Retinal pigment epithelial cell (primary cell): ENCODE data around the gene SGK1.

Source experiments
- DNase-seq: peaks from one replicate; pipeline ENCODE4 v3.0.0-alpha.2; 2010; ENCODE audit warnings: low read depth
- H3K4me3 ChIP-seq: 2 replicates; pipeline ENCODE4 v1.5.1; 2011; ENCODE audit warnings: mild to moderate bottlenecking, low read length, control low read depth, moderate library complexity
- CTCF ChIP-seq: conservative IDR thresholded peaks from 2 replicates; pipeline ENCODE4 v1.5.1; 2011; ENCODE audit warnings: low read depth, low read length, control low read depth, inconsistent platforms

The SGK1 gene

DNA sequence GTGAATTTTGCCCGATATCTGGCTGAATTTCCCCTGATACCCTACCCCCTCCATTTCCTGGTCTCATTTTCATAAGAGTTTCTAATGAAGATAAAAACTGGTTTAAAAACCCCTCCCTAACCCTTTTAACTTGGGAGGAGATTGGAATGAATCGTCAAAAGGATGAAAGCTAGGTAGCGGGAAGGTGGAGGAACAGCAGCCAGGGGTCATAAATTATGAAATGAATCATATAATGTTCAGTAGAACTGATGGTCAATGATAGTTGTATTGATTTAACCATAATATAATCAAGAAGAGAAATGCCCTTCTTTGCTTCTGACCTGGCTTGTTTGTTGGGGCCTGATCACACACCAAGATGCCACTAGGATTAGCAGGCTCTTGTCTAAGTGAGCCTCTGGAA lies 38.5 kb upstream of the SGK1 start:
- DNase-seq, result no peak
- TF ChIP-seq CTCF, result no peak

DNA sequence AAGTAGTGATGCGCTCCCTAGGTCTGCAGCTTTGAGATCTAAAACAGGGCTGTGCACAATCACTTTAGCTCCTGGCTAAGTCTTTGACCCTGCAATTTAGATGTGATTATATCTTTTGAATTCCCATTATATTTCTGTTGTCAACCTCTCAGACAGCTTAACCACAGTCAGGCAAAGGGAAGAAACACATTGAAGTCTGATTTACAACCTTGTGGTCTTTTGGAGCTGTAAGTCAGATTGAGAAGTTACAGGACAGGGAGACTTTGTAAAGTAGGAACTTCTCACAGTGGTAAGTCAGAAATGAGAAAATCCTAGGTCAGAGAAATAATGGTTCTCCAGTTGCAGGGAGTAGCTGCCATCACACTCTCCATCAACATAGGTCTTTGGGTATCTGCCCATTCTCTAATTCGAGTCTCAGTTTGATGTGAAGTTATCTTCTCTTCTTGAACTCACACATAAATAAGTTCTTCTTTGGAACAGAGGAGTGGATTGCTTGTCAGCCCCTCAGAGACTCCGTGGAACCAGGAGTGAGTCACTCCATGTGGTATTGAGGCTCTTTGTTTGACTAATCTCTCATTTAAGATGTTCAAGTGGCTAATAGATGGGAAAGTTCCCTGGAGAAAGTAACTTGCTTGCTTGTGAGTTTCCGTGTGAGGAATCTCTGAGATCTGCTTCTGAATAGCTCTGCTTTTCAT lies 35.0 kb upstream of the SGK1 start:
- peak; percentile 46 for DNase-seq
- H3K4me3 ChIP-seq, result no peak overlapping the region
- no peak for TF ChIP-seq CTCF

More for the DNA sequence above, 38.5 kb upstream of the SGK1 start:
- H3K4me3 ChIP-seq, result no peak overlapping the region

DNA sequence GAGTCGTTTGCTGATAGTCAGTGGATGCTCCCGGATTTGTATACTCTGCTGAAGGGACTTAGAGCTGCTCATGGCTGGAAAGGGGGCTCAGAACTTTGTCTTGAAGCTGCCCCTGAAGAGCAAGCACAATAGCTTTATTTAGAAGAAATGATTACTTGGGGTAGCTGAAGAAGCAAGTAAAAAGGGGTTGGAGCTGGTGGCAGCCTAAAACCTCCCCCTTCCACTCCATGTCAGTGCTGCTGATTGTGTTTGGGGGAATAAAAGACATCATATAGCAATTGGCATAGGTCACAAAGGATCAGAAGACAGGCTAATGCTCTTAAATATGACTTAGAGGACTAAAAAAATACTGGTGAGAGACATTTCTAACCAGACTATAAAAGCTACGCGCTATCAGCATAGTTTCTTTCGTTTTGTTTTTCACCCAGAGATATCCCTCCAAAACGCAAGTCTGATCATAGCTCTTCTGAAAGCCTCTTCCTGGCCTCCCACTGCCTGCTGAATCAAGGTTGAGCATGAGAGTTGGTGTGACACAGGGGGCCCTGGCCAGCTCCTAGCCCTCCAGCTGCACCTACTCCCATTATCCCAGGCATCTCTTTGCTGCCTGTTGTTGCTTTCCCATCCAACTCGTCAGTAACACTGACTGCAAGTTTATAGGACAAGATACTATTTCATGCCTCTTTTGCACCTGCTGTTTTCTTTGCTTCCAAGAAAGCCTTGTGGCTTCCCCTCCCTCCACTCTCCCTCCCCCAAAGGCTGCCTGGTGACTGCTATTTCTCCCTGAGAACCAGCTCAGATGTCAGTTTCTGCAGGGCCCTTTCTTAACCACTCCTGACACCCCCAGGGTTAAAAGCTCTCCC lies 33.9 kb upstream of the SGK1 start:
- no peak for TF ChIP-seq CTCF
- no peak for DNase-seq
- no peak overlapping the region for H3K4me3 ChIP-seq

DNA sequence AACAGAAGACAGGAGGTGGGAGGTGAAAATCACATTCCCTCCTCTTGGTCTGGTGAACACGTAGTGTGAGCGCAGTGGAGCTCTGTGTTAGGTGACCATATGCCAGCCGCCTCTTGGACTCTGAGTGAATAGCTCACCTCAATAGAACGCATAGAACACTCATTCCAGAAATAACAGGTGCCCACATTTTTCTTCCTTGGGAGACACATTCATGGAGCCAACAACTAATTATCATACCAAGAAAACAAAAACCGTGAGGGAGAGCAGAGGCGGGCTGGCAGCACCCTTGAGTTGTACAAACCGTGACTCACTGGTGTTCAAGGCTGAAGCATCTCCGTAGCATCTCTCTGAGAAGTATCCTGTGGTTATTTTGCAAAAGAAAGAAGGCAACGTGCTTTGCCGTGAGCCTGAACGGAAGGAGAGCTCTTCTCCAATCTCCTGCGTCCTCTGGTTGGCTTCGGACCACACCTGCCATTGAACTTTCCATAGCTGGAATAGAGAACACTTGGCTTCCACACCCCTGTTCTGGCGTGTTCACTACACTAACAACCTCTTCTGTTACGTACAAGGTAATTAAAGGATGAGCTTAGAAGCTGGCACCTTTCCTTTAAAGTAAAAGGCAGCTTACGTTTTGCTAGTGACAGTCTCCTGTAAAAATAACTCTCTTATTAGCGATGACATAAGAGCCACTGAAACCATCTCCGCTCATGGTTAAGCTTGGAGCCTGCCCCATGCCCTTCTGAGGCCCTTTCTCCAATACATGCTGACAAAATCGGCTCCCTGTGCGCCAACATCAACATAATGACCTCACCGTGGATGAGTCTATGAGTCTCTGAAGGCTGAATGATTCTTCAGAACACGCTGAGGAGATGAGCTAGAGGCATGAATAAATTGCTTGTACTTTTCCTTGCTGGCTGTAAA lies 30.2 kb upstream of the SGK1 start:
- TF ChIP-seq CTCF, result no peak

GRCh38 chr6:134346932-134347545 lies 29.1 kb upstream of the SGK1 start:
- no peak for TF ChIP-seq CTCF
- peak; percentile 46 for DNase-seq
- no peak overlapping the region for H3K4me3 ChIP-seq

More for the DNA sequence above, 30.2 kb upstream of the SGK1 start:
- no peak overlapping the region for H3K4me3 ChIP-seq
- no peak for DNase-seq

- no peak for DNase-seq
These were observed 27.9 kb upstream of the SGK1 start for GRCh38 chr6:134345789-134346188.

More at GRCh38 chr6:134345789-134346188, 27.9 kb upstream of the SGK1 start:
- TF ChIP-seq CTCF, result no peak
- H3K4me3 ChIP-seq, result no peak overlapping the region
